A549 (cell line): Measurements from ENCODE around the gene THSD7A.

Source experiments
- BHLHE40 ChIP-seq: IDR thresholded peaks from 2 replicates; pipeline ENCODE4 v1.6.1; 2012; ENCODE audit warnings: low read depth, low read length, inconsistent platforms
- CBX8 ChIP-seq: fragments of 200-600 bp; sonication (generic); IDR thresholded peaks from 2 replicates; pipeline ENCODE4 v1.6.1; 2016
- CHD2 ChIP-seq: fragments of 150-350 bp; IDR thresholded peaks from 2 replicates; pipeline ENCODE4 v1.6.1; 2014; ENCODE audit warnings: low read length; ENCODE audit not compliant: partially characterized antibody
- EHMT2 ChIP-seq: fragments of 200-600 bp; sonication (generic); IDR thresholded peaks from 2 replicates; pipeline ENCODE4 v1.6.1; 2016; ENCODE audit warnings: antibody characterized with exemption, low read depth, mild to moderate bottlenecking, moderate library complexity
- EP300 ChIP-seq, 2 experiments: fragments of >200 bp; sonication (Bioruptor Twin); formaldehyde crosslinking; IDR thresholded peaks; 2 replicates in 1 of 2; 3 replicates in 1 of 2; pipeline ENCODE4 v1.6.1; 2016 to 2017
- MAX ChIP-seq: IDR thresholded peaks from 2 replicates; pipeline ENCODE4 v1.6.1; 2012
- POLR2AphosphoS2 ChIP-seq: conservative IDR thresholded peaks from 2 replicates; pipeline ENCODE4 v1.6.1; 2012; ENCODE audit warnings: low read length, improper control_type of control experiment, inconsistent platforms
- RFX5 ChIP-seq: fragments of 450-650 bp; IDR thresholded peaks from 2 replicates; pipeline ENCODE4 v1.7.1; 2014; ENCODE audit warnings: antibody characterized with exemption, mild to moderate bottlenecking, moderate library complexity
- TF ChIP-seq, protein P1 (sequence below): fragments of >200 bp; sonication (Bioruptor Twin); formaldehyde crosslinking; IDR thresholded peaks from 3 replicates; pipeline ENCODE4 v1.5.1; 2016
- TF ChIP-seq, protein P2 (sequence below): fragments of 200-600 bp; sonication (generic); IDR thresholded peaks from 2 replicates; pipeline ENCODE4 v1.6.1; 2016; ENCODE audit warnings: antibody characterized with exemption, mild to moderate bottlenecking, moderate library complexity

- TF ChIP-seq MAX (no peak), CHD2 (no peak), BHLHE40 (no peak), EP300 (IDR thresholded peaks at IDR 0.05) (no peak), EHMT2 (no peak), RFX5 (no peak), POLR2AphosphoS2 (no peak), CBX8 (no peak)
- TF ChIP-seq, protein P1, sequence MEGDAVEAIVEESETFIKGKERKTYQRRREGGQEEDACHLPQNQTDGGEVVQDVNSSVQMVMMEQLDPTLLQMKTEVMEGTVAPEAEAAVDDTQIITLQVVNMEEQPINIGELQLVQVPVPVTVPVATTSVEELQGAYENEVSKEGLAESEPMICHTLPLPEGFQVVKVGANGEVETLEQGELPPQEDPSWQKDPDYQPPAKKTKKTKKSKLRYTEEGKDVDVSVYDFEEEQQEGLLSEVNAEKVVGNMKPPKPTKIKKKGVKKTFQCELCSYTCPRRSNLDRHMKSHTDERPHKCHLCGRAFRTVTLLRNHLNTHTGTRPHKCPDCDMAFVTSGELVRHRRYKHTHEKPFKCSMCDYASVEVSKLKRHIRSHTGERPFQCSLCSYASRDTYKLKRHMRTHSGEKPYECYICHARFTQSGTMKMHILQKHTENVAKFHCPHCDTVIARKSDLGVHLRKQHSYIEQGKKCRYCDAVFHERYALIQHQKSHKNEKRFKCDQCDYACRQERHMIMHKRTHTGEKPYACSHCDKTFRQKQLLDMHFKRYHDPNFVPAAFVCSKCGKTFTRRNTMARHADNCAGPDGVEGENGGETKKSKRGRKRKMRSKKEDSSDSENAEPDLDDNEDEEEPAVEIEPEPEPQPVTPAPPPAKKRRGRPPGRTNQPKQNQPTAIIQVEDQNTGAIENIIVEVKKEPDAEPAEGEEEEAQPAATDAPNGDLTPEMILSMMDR: no peak
- TF ChIP-seq, protein P2, sequence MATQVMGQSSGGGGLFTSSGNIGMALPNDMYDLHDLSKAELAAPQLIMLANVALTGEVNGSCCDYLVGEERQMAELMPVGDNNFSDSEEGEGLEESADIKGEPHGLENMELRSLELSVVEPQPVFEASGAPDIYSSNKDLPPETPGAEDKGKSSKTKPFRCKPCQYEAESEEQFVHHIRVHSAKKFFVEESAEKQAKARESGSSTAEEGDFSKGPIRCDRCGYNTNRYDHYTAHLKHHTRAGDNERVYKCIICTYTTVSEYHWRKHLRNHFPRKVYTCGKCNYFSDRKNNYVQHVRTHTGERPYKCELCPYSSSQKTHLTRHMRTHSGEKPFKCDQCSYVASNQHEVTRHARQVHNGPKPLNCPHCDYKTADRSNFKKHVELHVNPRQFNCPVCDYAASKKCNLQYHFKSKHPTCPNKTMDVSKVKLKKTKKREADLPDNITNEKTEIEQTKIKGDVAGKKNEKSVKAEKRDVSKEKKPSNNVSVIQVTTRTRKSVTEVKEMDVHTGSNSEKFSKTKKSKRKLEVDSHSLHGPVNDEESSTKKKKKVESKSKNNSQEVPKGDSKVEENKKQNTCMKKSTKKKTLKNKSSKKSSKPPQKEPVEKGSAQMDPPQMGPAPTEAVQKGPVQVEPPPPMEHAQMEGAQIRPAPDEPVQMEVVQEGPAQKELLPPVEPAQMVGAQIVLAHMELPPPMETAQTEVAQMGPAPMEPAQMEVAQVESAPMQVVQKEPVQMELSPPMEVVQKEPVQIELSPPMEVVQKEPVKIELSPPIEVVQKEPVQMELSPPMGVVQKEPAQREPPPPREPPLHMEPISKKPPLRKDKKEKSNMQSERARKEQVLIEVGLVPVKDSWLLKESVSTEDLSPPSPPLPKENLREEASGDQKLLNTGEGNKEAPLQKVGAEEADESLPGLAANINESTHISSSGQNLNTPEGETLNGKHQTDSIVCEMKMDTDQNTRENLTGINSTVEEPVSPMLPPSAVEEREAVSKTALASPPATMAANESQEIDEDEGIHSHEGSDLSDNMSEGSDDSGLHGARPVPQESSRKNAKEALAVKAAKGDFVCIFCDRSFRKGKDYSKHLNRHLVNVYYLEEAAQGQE: no peak
Observed at GRCh38 chr7:11605749-11606148, 226.2 kb downstream of the THSD7A start.
